GM21526 (cell line): Measurements from ENCODE around the gene PRKCQ.
"Not testable (repeated sequence)": the region's sequence is repeated elsewhere in the genome, so short reads cannot be mapped to it uniquely, and the experiment has no call there.

Experiments used
- ATAC-seq: cut with Tn5 transposase; IDR thresholded peaks from one replicate; pipeline ENCODE4 v1.9.1; 2021; ENCODE audit warnings: moderate library complexity; ENCODE audit not compliant: unreplicated experiment, low FRiP score

Gene PRKCQ

GRCh38 chr10:6464862-6465430 lies 115.1 kb downstream of the PRKCQ start:
- no peak for ATAC-seq

DNA sequence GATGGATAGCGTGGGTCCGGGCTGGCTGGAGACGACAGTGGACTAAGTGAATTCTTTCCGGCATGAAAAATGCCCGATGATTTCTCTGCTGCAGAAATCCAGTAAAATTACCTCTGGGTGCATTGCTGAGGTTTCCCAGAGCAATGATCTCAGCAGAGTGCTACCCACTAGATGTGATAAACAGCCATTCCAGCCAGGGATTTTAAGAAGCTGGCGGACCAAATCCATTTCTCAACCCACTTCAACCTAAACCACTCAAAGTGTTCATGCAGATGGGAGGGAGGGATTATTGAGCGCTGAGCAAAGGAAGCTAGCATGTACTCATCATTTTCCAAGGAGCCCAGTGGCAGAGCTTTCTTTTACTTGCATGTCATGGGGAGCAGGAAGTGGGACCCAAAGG lies 116.7 kb downstream of the PRKCQ start:
- ATAC-seq = no peak

DNA sequence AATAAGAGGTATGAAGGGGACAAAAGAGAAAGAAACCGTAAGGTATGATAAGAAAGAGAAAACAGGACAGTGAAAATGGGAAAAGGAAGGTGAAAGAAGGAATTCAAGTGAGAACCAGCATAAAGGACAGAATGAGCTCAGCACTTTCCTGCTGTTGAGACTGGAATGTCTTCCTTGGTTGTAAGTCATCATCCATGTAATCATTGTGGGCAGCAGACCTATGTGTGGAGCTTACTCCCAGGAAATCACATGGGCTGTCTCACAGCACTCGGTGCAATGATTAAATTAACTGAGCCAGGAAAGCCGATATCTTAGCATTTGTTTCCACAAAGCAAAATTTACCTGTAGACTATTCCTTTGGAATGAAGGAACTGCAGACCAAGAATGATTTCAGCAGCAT lies 118.1 kb downstream of the PRKCQ start:
- ATAC-seq = no peak

DNA sequence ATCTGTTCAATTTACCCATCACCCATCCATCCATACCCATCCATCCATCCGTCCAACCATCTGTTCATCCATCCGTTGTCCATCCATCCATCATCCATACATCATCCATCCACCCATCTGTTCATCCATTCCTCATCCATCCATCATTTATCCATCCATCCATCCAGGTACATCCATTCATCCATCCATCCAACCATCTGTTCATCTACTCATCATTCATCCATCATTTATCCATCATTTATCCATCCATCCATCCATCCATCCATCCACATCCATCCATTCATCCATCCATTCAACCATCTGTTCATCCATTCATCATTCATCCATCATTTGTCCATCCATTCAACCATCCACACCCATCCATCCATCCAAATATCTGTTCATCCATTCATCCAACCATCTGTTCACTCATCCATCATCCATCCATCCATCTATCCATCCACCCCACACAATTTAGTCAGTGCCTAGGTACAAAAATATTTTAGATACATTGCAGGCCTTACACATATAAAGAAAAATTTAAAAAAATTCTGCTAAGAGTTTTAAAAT lies 119.1 kb downstream of the PRKCQ start:
- no peak for ATAC-seq

GRCh38 chr10:6458814-6459213 lies 121.3 kb downstream of the PRKCQ start:
- no peak for ATAC-seq

GRCh38 chr10:6457376-6457775 lies 122.7 kb downstream of the PRKCQ start:
- ATAC-seq = no peak

DNA sequence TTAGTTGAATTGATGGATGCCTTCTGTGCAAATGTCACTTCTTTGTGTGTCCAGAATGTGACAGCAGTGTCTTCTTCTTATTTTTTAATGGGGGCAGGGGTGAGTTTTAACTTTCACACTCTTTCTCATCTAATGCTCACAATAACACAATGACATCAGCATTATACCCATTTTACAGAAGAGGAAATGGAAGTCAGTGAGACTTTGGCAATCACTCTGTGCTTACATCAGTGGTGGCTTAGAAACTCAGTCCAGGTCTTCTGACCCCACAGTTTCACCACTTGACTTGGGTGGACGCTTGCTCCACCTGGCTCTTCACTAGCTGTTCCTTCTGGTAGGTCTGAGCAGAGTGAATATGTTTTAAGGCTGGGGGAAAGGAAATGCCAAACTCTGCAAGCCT lies 124.0 kb downstream of the PRKCQ start:
- no peak for ATAC-seq

DNA sequence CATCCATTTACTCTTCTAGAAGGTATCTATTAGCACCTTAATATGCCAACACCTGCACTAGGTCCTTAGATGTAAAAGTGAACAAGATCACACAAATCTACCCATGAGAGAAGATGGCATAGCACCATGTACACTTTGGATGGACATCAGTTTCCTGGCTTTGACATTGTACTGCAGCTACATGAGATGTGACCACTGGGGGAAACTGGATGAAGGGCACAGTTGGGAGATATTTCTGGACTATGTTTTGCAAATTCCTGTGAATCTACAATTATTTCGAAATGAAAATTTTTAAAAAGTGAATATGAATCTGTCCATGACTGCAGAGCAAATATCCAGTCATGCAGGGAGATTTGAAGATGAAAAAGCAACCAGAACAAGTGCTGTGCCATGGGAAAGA lies 124.5 kb downstream of the PRKCQ start:
- ATAC-seq = no peak

DNA sequence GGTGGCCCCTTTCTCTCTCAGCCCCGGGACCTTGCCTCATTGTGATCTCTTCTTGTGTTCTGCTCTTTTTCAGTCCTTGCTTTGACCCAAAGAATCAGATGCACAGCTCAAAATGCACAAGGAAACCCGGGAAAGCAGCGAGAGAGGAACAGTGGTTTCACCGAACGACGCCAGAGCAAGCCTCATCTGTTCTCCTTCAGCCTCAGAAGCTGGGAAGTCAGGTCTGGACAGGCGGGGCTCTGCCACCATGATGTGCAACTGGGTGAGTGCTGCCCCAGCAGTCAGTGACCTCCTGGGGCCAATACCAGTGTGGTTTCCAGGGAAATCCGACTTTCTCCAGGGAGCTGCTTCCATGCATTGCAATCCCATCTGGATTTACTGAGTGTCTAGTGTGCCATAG lies 133.4 kb downstream of the PRKCQ start:
- no peak for ATAC-seq

DNA sequence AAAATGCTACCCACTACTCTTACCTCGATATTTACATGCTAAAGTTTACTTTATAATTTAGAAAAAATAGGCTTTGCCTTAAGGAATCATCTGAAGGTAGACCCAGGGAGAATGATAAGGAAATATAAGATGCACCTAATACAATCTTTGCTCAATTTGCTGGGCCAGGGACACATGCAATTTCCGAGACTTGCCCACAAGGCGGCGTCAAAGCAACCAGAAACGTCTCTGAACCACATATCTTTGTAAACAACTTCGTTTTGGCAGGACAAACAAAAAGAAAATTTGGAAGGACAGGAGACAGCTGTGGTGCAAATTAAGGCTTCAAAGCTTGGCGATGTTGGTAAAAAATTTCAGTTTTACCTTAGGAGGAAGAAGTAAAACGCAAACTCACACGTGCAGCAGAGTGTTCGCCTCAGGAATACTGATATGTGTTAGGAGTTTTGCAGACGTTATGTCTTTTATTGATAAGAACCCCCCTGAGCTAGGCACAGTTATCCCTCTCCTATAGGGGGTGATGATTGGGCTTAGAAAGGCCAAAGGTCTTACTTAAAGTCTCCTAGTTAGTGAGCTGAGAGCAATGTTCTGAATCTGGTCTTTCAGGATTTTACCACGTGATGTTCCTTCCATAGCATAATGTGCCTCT lies 134.3 kb downstream of the PRKCQ start:
- no peak for ATAC-seq

- ATAC-seq = not testable (repeated sequence)
These were observed 140.2 kb downstream of the PRKCQ start for GRCh38 chr10:6439875-6440274.

GRCh38 chr10:6431861-6432260 lies 148.2 kb downstream of the PRKCQ start:
- no peak for ATAC-seq

- no peak for ATAC-seq
These were observed 148.9 kb downstream of the PRKCQ start for GRCh38 chr10:6431186-6431585.

DNA sequence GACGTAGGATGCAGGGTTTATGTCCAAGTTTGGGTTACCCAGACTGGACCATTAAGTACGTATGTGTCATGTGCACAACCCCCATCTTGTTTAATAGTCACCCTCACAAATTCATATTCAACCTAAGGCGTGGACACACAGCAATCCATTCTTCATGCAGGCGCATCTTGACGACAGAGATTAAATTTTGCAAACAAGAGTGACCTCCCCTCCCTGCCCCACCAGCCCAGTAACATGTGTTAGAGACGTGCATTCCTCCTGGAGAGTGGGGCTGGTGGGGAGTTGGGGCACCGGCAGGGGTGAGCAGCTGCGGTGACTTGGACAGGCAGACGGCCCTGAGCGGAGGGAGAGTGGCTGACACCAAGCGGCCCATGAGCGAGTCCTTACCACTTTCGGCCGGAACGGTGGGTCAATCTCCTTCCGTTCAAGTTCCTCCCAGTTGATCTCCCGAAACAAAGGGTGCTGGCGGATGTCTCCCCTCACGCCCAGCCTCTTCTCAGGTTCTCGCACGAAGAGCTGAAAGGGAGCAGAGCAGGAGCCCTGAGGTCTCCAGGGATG lies 149.6 kb downstream of the PRKCQ start:
- ATAC-seq = no peak

DNA sequence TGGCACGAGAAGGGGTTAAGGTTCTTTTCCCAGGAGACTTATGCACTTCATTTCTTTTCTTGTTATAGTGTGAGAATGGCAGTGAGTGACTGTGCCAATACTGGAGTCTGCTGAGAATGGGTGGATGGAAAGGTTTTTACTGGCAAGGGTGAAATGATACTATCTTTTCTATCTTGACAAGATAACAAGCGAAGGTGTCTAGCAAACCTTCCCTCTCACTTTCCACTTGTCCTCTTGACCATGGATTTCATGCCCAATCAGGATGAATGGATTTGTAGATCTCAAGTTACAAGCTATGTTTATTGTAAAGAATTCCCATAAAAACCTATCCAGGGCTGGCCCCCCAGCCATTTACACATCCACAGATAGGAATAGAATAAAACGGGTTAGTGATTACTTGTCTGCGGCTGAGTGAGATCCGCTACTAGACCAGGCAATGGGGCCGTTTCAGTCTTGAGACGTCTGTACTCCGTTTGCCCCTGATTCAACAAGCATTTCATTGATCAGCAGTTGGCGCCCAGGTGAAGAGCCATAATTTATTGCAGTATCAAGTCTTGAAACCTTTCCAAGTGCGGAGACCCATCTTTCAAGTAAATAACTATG lies 152.6 kb downstream of the PRKCQ start:
- ATAC-seq = no peak

- ATAC-seq = no peak
These were observed 153.8 kb downstream of the PRKCQ start for GRCh38 chr10:6426317-6426716.

GRCh38 chr10:6423413-6424170 lies 156.5 kb downstream of the PRKCQ start:
- ATAC-seq = no peak

GRCh38 chr10:6423004-6423403 lies 157.1 kb downstream of the PRKCQ start:
- ATAC-seq = no peak

- no peak for ATAC-seq
These were observed 161.4 kb downstream of the PRKCQ start for GRCh38 chr10:6418613-6419216.

DNA sequence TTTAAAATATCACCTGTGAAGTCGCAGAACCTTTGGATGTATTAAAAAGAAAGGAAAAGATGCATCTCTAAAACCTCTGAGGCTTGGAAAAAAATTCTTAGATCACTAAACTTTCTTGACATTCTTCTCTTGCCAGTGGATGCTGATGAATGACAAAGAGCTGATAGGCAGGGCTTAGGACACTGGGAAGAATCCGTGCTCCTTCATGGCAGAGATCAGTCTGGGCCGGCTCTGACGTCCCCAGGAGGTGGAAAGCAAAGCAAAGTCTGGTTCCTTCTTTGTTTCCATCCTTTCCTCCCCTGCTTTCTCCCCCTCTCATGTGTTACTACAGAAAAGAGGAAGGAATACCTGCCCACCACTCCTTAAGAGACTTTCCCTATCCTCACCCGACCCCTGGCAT lies 161.9 kb downstream of the PRKCQ start:
- no peak for ATAC-seq
